Measurements from ENCODE around the gene SFTPD. TPM values are rescaled to one million over a fixed set of nuclear protein-coding genes. Genes with fewer than 3 reads are reported as not detected.
"Not testable (repeated sequence)": the region's sequence is repeated elsewhere in the genome, so short reads cannot be mapped to it uniquely, and the experiment has no call there.

The SFTPD gene
- total RNA-seq, 1 experiment from 2014 or later: 0.24 TPM

GRCh38 chr10:79915838-79916237, 33.1 kb downstream of the SFTPD start:
- H3K27me3 ChIP-seq (ENCODE audit: insufficient read depth, low read length); H2BK120ac ChIP-seq (ENCODE audit: low read depth, low read length, poor library complexity, severe bottlenecking); H3K4ac ChIP-seq (ENCODE audit: low read depth, low read length); H3K9me3 Mint-ChIP-seq; DNase-seq; H3K9me3 ChIP-seq (ENCODE audit: control insufficient read depth, low read depth, low read length); H2BK15ac ChIP-seq (ENCODE audit: low read depth, low read length); H3K18ac ChIP-seq (ENCODE audit: insufficient read length, low read depth, low read length); H3K27me3 Mint-ChIP-seq (ENCODE audit: low read depth); H3K4me1 ChIP-seq (ENCODE audit: insufficient read depth, low read length); H3K9ac ChIP-seq (ENCODE audit: extremely low read depth, insufficient read length, low read length); H4K5ac ChIP-seq (ENCODE audit: insufficient read length, low read depth, low read length); H4K91ac ChIP-seq (ENCODE audit: insufficient read length, low read depth, low read length); H3K4me2 ChIP-seq (ENCODE audit: insufficient read depth, insufficient read length, low read length); H3K4me3 Mint-ChIP-seq; H3K56ac ChIP-seq (ENCODE audit: insufficient read length, low read depth, low read length); H3T11ph ChIP-seq (ENCODE audit: low read length); H3K23ac ChIP-seq (ENCODE audit: insufficient read length, low read depth, low read length); H2BK12ac ChIP-seq (ENCODE audit: insufficient read length, low read depth, low read length); H3K4me1 Mint-ChIP-seq; H3K79me2 ChIP-seq (ENCODE audit: insufficient read depth, low read length); H2BK20ac ChIP-seq (ENCODE audit: low read depth, low read length, poor library complexity, severe bottlenecking); H3K79me1 ChIP-seq (ENCODE audit: insufficient read depth, low read depth, low read length, poor library complexity, severe bottlenecking); H4K20me1 ChIP-seq (ENCODE audit: control insufficient read depth, insufficient read depth, insufficient read length); H2AFZ ChIP-seq (ENCODE audit: low read length); H3K36me3 Mint-ChIP-seq (ENCODE audit: insufficient read depth in 1 of 3, low read depth in 3 of 3); H4K8ac ChIP-seq (replicated peaks; ENCODE audit: insufficient read length, low read depth, low read length); H2AK5ac ChIP-seq (ENCODE audit: insufficient read length, low read length); H3K23me2 ChIP-seq (ENCODE audit: insufficient read length, low read depth, low read length, poor library complexity, severe bottlenecking); H3K14ac ChIP-seq (ENCODE audit: insufficient read depth, low read length); H2BK5ac ChIP-seq (ENCODE audit: insufficient read length, low read length); H3K27ac ChIP-seq (ENCODE audit: insufficient read length, low read depth, low read length); H3K27ac Mint-ChIP-seq: not testable (repeated sequence)
- WGBS (ENCODE audit: extremely low coverage, insufficient read length, low lambda C conversion rate): no CpG with 5 or more reads among the region's 2 CpGs
